ENCODE data around the gene FOSB. TPM values are rescaled to one million over a fixed set of nuclear protein-coding genes. Genes with fewer than 3 reads are reported as not detected.

Gene FOSB
- total and polyA plus RNA-seq, 9 of the 15 experiments (the other 6 are each of a cell fraction or from before 2014, with no cell fraction given): 0.11 to 2.7 (median 0.73) TPM

DNA sequence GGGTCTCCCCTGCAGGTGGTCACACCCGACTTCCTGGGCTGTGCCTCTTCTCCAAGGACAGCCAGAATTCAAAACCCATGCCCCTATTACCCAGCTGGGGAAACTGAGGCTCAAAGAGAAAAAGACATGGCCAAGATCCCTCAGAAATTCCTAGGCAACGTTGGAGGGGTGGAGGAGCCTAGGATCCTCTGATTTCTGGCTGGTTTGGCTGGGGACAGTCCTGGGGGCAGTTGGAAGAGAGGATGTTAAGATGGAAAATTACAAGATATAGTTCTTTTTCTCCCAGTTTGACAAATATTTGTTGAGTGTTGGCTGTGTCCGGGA is 41.9 kb downstream of the FOSB start (continued):
- no peak for TF ChIP-seq RBM15 (IDR thresholded peaks at IDR 0.05; ENCODE audit: insufficient read depth, low read length)
- TF ChIP-seq, protein P1, sequence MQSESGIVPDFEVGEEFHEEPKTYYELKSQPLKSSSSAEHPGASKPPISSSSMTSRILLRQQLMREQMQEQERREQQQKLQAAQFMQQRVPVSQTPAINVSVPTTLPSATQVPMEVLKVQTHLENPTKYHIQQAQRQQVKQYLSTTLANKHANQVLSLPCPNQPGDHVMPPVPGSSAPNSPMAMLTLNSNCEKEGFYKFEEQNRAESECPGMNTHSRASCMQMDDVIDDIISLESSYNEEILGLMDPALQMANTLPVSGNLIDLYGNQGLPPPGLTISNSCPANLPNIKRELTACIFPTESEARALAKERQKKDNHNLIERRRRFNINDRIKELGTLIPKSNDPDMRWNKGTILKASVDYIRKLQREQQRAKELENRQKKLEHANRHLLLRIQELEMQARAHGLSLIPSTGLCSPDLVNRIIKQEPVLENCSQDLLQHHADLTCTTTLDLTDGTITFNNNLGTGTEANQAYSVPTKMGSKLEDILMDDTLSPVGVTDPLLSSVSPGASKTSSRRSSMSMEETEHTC (IDR thresholded peaks at IDR 0.05): no peak
- TF ChIP-seq BCOR (IDR thresholded peaks at IDR 0.05): peak; percentile 61
- no peak for TF ChIP-seq TRIM24 (IDR thresholded peaks at IDR 0.05)
- no peak for TF ChIP-seq TSC22D4 (tag; IDR thresholded peaks at IDR 0.05)
- TF ChIP-seq RBM39 (optimal IDR thresholded peaks at IDR 0.05; ENCODE audit: low read depth, low read length): no peak
- TF ChIP-seq, protein P2, sequence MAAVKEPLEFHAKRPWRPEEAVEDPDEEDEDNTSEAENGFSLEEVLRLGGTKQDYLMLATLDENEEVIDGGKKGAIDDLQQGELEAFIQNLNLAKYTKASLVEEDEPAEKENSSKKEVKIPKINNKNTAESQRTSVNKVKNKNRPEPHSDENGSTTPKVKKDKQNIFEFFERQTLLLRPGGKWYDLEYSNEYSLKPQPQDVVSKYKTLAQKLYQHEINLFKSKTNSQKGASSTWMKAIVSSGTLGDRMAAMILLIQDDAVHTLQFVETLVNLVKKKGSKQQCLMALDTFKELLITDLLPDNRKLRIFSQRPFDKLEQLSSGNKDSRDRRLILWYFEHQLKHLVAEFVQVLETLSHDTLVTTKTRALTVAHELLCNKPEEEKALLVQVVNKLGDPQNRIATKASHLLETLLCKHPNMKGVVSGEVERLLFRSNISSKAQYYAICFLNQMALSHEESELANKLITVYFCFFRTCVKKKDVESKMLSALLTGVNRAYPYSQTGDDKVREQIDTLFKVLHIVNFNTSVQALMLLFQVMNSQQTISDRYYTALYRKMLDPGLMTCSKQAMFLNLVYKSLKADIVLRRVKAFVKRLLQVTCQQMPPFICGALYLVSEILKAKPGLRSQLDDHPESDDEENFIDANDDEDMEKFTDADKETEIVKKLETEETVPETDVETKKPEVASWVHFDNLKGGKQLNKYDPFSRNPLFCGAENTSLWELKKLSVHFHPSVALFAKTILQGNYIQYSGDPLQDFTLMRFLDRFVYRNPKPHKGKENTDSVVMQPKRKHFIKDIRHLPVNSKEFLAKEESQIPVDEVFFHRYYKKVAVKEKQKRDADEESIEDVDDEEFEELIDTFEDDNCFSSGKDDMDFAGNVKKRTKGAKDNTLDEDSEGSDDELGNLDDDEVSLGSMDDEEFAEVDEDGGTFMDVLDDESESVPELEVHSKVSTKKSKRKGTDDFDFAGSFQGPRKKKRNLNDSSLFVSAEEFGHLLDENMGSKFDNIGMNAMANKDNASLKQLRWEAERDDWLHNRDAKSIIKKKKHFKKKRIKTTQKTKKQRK (IDR thresholded peaks at IDR 0.05; ENCODE audit: borderline replicate concordance, low read depth, low read length): no peak
- 0 out of 2 replicates have a peak, but pooled peaks have one; percentile 20 for TF ChIP-seq BCL6 (CRISPR knock-in tag; IDR thresholded peaks at IDR 0.05)
- no peak for TF ChIP-seq E4F1 (CRISPR knock-in tag; IDR thresholded peaks at IDR 0.05; ENCODE audit: borderline replicate concordance)
- no peak for TF ChIP-seq ZBTB2 (IDR thresholded peaks at IDR 0.05)
- TF ChIP-seq E2F3 (CRISPR knock-in tag; IDR thresholded peaks at IDR 0.05): 0 out of 2 replicates have a peak, but pooled peaks have one; percentile 2
